ENCODE results near the gene ELFN1.

The ELFN1 gene

GRCh38 chr7:1740214-1740613 is 70.1 kb downstream of the ELFN1 start:
- Mint-ChIP-seq H3K36me3 (ENCODE audit: low read depth) (peaks cover 8% of the 10 kb centered on the region), H3K27me3 (ENCODE audit: low read depth) (peaks cover 35% of the 10 kb centered on the region), H3K9me3 (no peaks in the 10 kb centered on the region), H3K4me3 (no peak overlapping the region), H3K27ac (no peak overlapping the region), H3K4me1 (peaks cover 16% of the 10 kb centered on the region)
- TF ChIP-seq CTCF (IDR thresholded peaks at IDR 0.05; ENCODE audit: unreplicated experiment in 3 of 3): no peak

- Mint-ChIP-seq H3K27ac (no peak overlapping the region), H3K36me3 (ENCODE audit: low read depth) (peaks cover 12% of the 10 kb centered on the region), H3K4me3 (no peak overlapping the region), H3K4me1 (peaks cover 9% of the 10 kb centered on the region), H3K9me3 (no peaks in the 10 kb centered on the region), H3K27me3 (ENCODE audit: low read depth) (peaks cover 31% of the 10 kb centered on the region)
- no peak for TF ChIP-seq CTCF (IDR thresholded peaks at IDR 0.05; ENCODE audit: unreplicated experiment in 3 of 3)
Measured at GRCh38 chr7:1741246-1741645, 71.2 kb downstream of the ELFN1 start.

- Mint-ChIP-seq H3K4me3 (no peak overlapping the region), H3K27me3 (ENCODE audit: low read depth) (peaks cover 27% of the 10 kb centered on the region), H3K9me3 (no peaks in the 10 kb centered on the region), H3K36me3 (ENCODE audit: low read depth) (peaks cover 14% of the 10 kb centered on the region), H3K27ac (no peak overlapping the region), H3K4me1 (peaks cover 6% of the 10 kb centered on the region)
- no peak for TF ChIP-seq CTCF (IDR thresholded peaks at IDR 0.05; ENCODE audit: unreplicated experiment in 3 of 3)
Measured at GRCh38 chr7:1741751-1742554, 71.9 kb downstream of the ELFN1 start.

GRCh38 chr7:1742555-1743303 is 72.7 kb downstream of the ELFN1 start:
- Mint-ChIP-seq H3K36me3 (ENCODE audit: low read depth) (peaks cover 21% of the 10 kb centered on the region), H3K27ac (peak overlapping the region in 2 of 3 experiments; percentile 6 to 51), H3K27me3 (ENCODE audit: low read depth) (peaks cover 22% of the 10 kb centered on the region), H3K4me3 (no peak overlapping the region), H3K9me3 (no peaks in the 10 kb centered on the region), H3K4me1 (peaks cover 6% of the 10 kb centered on the region)
- TF ChIP-seq CTCF (IDR thresholded peaks at IDR 0.05; ENCODE audit: unreplicated experiment in 3 of 3): no peak

GRCh38 chr7:1743481-1744230 is 73.6 kb downstream of the ELFN1 start:
- no peak overlapping the region for H3K4me3 Mint-ChIP-seq
- no peaks in the 10 kb centered on the region for H3K9me3 Mint-ChIP-seq
- H3K27me3 Mint-ChIP-seq (ENCODE audit: low read depth): peaks cover 25% of the 10 kb centered on the region
- TF ChIP-seq CTCF (IDR thresholded peaks at IDR 0.05; ENCODE audit: unreplicated experiment in 3 of 3): no peak
- H3K36me3 Mint-ChIP-seq (ENCODE audit: low read depth): peaks cover 24% of the 10 kb centered on the region
- H3K4me1 Mint-ChIP-seq: peaks cover 6% of the 10 kb centered on the region
- H3K27ac Mint-ChIP-seq: no peak overlapping the region

Data from nephron (organoid).